ENCODE results near the gene RNF20. TPM values are rescaled to one million over a fixed set of nuclear protein-coding genes. Genes with fewer than 3 reads are reported as not detected.

The RNF20 gene
- total RNA-seq, 4 donors from 2014 or later = 26.6 to 34.4 (median 29.7) TPM

DNA sequence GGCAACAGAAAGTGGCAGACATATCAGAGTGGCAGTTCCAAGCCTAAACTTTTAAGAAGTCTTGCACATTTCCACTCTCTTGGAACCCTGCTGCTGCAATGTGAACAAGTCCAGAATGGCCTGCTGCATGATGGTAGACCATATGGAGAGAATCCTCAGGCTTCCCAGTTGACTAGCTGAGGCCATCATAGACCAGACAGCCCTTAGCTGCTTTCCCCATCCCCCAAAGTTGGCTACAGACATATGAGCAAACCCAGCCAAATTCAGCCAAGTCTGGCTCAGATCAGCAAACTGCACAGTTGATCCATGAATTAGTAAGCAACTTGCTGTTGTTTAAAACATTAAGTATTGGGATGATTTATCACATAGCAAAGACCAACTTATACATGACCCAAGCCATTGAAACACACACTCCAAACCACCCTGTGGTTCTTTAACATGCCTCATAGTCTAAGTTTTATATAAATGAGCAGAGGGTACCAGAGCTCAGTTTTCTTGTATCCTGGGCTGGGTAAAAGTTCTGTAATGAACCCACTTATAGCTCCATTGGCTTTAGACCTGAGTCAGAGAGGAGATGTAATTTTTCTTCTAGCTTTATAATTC, 41.2 kb downstream of the RNF20 start:
- H3K9me3 ChIP-seq = no peaks in the 10 kb centered on the region
- in situ Hi-C loops (cut with MboI; ENCODE audit: low sequenced_read_pairs in 4 of 4) (no loop called here), intact Hi-C loops (cut with DNase I; ENCODE audit: low total_unique reads) (no loop called here)
- H3K27me3 ChIP-seq = no peaks in the 10 kb centered on the region
- no peak overlapping the region for H3K27ac ChIP-seq
- no peak for TF ChIP-seq POLR2A (IDR thresholded peaks at IDR 0.05)
- TF ChIP-seq, protein P1, sequence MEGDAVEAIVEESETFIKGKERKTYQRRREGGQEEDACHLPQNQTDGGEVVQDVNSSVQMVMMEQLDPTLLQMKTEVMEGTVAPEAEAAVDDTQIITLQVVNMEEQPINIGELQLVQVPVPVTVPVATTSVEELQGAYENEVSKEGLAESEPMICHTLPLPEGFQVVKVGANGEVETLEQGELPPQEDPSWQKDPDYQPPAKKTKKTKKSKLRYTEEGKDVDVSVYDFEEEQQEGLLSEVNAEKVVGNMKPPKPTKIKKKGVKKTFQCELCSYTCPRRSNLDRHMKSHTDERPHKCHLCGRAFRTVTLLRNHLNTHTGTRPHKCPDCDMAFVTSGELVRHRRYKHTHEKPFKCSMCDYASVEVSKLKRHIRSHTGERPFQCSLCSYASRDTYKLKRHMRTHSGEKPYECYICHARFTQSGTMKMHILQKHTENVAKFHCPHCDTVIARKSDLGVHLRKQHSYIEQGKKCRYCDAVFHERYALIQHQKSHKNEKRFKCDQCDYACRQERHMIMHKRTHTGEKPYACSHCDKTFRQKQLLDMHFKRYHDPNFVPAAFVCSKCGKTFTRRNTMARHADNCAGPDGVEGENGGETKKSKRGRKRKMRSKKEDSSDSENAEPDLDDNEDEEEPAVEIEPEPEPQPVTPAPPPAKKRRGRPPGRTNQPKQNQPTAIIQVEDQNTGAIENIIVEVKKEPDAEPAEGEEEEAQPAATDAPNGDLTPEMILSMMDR (IDR thresholded peaks at IDR 0.05 in 4 of 5, conservative IDR thresholded peaks at IDR 0.05 in 1 of 5) = no peak
- H3K4me1 ChIP-seq = no peaks in the 10 kb centered on the region
- H3K4me3 ChIP-seq = no peak overlapping the region
- H3K36me3 ChIP-seq = peaks cover 0 to 3% of the 10 kb centered on the region in 2 donors
- ATAC-seq = no peak
- DNase-seq = no peak

GRCh38 chr9:101578378-101578777, 44.7 kb downstream of the RNF20 start:
- no peak for ATAC-seq
- no peak overlapping the region for H3K4me3 ChIP-seq

DNA sequence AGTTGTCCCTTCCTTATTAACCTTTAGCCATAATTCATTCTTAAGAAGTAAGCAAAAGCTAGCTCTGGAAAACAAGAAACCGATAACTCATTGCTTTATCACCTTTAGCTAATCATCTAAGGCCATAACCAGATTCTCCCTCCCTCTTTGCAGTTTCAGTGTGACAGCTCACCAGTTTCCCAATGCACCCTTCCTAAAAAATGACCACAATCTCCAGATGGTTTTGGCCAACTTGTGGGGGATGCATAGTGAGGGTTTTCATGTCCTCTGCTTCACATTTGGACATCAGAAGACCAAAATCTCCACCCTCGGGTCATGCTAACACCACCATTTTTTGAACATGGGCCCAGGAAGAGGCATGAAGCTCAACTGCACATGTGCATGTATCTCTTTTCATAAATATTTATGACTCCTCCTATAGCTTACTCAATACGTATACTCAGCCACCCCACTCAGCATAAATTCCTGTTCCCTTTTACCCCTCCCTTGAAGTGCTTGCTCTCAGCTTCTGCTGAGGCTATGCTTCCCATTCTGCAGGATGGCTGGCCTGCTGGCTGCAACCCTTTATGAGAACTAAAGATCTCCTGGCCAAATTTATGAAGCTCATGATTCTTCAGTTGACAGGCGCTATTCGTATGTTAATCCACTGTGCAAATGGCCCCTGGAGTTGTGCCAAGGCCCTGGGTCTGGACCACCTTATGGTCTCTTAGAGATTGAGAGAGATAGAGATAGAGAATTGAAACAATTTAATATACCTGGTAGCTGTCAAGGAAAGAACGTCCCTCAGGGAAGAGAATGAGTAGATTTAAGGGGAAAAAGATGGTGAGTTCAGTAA, 46.3 kb downstream of the RNF20 start:
- Histone ChIP-seq H3K27me3 (no peaks in the 10 kb centered on the region), H3K4me3 (no peak overlapping the region), H3K27ac (no peak overlapping the region), H3K36me3 (no peaks in the 10 kb centered on the region), H3K4me1 (no peaks in the 10 kb centered on the region), H3K9me3 (no peaks in the 10 kb centered on the region)
- no peak for TF ChIP-seq POLR2A (IDR thresholded peaks at IDR 0.05)
- TF ChIP-seq, protein P1 (IDR thresholded peaks at IDR 0.05 in 4 of 5, conservative IDR thresholded peaks at IDR 0.05 in 1 of 5) = no peak
- intact Hi-C loops (cut with DNase I; ENCODE audit: low total_unique reads) (no loop called here), in situ Hi-C loops (cut with MboI; ENCODE audit: low sequenced_read_pairs in 4 of 4) (no loop called here)
- no peak for DNase-seq
- no peak for ATAC-seq

More at GRCh38 chr9:101578378-101578777, 44.7 kb downstream of the RNF20 start:
- Histone ChIP-seq H3K27me3 (no peaks in the 10 kb centered on the region), H3K9me3 (no peaks in the 10 kb centered on the region), H3K4me1 (no peaks in the 10 kb centered on the region), H3K27ac (no peak overlapping the region), H3K36me3 (no peaks in the 10 kb centered on the region)
- in situ Hi-C loops (cut with MboI; ENCODE audit: low sequenced_read_pairs in 4 of 4) (no loop called here), intact Hi-C loops (cut with DNase I; ENCODE audit: low total_unique reads) (no loop called here)
- no peak for TF ChIP-seq POLR2A (IDR thresholded peaks at IDR 0.05)
- TF ChIP-seq, protein P1 (IDR thresholded peaks at IDR 0.05 in 4 of 5, conservative IDR thresholded peaks at IDR 0.05 in 1 of 5) = no peak
- no peak for DNase-seq

DNA sequence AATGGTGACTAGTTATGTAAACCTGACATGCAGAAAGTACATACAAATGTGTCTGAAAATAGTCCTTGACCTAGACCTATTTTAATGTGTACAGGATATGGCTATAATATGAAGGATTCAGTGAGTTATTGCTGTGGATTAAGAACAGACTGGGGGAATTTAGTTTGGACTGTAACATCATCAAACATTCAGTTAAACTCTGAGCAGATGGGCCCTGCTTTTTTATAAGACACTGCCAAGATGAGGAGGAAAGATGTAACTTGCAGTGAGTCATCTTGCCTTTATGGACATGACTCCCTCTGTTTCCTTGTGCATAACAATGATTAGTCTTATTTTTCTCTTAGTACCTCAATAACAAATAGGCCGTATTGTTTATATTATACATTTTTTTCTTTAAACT, 48.9 kb downstream of the RNF20 start:
- in situ Hi-C loops (cut with MboI; ENCODE audit: low sequenced_read_pairs in 4 of 4) (no loop called here), intact Hi-C loops (cut with DNase I; ENCODE audit: low total_unique reads) (no loop called here)
- TF ChIP-seq, protein P1 (IDR thresholded peaks at IDR 0.05 in 4 of 5, conservative IDR thresholded peaks at IDR 0.05 in 1 of 5) = no peak
- no peak for TF ChIP-seq POLR2A (IDR thresholded peaks at IDR 0.05)
- no peaks in the 10 kb centered on the region for H3K4me1 ChIP-seq
- DNase-seq (no peak), ATAC-seq (no peak)
- no peaks in the 10 kb centered on the region for H3K27me3 ChIP-seq
- no peaks in the 10 kb centered on the region for H3K36me3 ChIP-seq
- H3K4me3 ChIP-seq = no peak overlapping the region
- no peaks in the 10 kb centered on the region for H3K9me3 ChIP-seq
- H3K27ac ChIP-seq = no peak overlapping the region

All from gastrocnemius medialis (tissue), 4 donors.